PFSK-1 (cell line): ENCODE results near the gene CD3E.

Experiments used
- FOXP2 ChIP-seq: optimal IDR thresholded peaks from 2 replicates; pipeline ENCODE3; 2011; ENCODE audit warnings: borderline replicate concordance, control low read depth, inconsistent platforms; ENCODE audit not compliant: insufficient read depth; ENCODE audit errors: extremely low read length, extremely low read depth
- POLR2AphosphoS5 ChIP-seq: IDR thresholded peaks from 2 replicates; pipeline ENCODE4 v1.6.1; 2012; ENCODE audit warnings: low read depth, mild to moderate bottlenecking, control low read depth, low read length, moderate library complexity
- SIN3A ChIP-seq: IDR thresholded peaks from 2 replicates; pipeline ENCODE4 v1.6.1; 2012; ENCODE audit warnings: mild to moderate bottlenecking, low read length, moderate library complexity, borderline replicate concordance; ENCODE audit not compliant: insufficient read depth
- TAF1 ChIP-seq: IDR thresholded peaks from 2 replicates; pipeline ENCODE4 v1.6.1; 2012; ENCODE audit warnings: low read length, control low read depth, borderline replicate concordance; ENCODE audit not compliant: insufficient read depth
- TF ChIP-seq, protein P1 (sequence below), 2 experiments: IDR thresholded peaks; 2 replicates each; pipeline versions ENCODE4 v1.6.1 to v1.8.0; 2011 to 2012; ENCODE audit warnings: low read depth in 2 of 2, low read length in 2 of 2, control low read depth in 1 of 2, inconsistent platforms in 1 of 2, mild to moderate bottlenecking in 1 of 2, moderate library complexity in 1 of 2; ENCODE audit not compliant: insufficient read depth in 1 of 2

CD3E gene

DNA sequence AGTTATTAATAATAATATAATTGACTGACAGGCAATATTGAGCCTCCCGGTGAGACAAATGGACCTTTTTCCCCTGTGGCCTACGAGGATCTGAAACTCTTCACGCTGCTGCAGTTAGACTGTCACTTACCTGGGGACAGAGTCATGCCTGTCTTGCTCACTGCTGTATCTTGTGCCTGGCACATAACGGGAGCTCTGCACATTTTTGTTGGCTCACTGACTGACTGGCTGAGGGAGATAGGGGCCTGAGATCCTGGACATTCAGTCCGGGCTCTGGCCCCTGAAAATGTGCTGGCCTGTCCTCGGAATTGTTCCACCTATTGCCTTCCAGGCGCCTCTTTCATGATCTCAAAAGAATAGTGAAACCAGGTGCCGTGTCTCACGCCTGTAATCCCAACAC is 38.7 kb downstream of the CD3E start:
- TF ChIP-seq POLR2AphosphoS5 (no peak), FOXP2 (no peak), TAF1 (no peak), SIN3A (no peak)
- TF ChIP-seq, protein P1, sequence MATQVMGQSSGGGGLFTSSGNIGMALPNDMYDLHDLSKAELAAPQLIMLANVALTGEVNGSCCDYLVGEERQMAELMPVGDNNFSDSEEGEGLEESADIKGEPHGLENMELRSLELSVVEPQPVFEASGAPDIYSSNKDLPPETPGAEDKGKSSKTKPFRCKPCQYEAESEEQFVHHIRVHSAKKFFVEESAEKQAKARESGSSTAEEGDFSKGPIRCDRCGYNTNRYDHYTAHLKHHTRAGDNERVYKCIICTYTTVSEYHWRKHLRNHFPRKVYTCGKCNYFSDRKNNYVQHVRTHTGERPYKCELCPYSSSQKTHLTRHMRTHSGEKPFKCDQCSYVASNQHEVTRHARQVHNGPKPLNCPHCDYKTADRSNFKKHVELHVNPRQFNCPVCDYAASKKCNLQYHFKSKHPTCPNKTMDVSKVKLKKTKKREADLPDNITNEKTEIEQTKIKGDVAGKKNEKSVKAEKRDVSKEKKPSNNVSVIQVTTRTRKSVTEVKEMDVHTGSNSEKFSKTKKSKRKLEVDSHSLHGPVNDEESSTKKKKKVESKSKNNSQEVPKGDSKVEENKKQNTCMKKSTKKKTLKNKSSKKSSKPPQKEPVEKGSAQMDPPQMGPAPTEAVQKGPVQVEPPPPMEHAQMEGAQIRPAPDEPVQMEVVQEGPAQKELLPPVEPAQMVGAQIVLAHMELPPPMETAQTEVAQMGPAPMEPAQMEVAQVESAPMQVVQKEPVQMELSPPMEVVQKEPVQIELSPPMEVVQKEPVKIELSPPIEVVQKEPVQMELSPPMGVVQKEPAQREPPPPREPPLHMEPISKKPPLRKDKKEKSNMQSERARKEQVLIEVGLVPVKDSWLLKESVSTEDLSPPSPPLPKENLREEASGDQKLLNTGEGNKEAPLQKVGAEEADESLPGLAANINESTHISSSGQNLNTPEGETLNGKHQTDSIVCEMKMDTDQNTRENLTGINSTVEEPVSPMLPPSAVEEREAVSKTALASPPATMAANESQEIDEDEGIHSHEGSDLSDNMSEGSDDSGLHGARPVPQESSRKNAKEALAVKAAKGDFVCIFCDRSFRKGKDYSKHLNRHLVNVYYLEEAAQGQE (IDR thresholded peaks at IDR 0.05; ENCODE audit: insufficient read depth in 1 of 2, low read depth in 2 of 2, low read length in 2 of 2), result no peak

DNA sequence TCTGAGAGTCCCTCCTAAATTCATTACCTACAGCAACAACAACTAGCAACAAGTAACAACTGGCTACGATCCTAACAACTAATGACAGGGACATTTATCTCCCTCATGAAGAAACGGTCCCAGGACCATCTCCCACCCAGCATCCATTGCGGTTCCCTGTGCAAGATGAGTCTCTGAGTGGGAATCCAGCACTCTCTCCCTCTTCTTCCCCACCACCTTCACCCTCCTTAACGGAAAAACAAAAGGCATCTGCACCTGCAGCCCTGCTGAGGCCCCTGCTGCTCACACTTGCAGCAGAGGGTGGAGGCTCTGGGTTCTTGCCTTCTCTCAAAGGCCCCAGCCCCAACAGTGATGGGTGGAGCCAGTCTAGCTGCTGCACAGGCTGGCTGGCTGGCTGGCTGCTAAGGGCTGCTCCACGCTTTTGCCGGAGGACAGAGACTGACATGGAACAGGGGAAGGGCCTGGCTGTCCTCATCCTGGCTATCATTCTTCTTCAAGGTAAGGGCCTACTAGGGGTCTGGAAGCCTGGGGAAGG is 39.5 kb downstream of the CD3E start, which contains the start of gene CD3G:
TSS of gene CD3G (plus strand) at position 364 of the 535 bp plus-strand sequence. CDS start at position 444, 80 bp downstream.
- TF ChIP-seq FOXP2 (no peak), SIN3A (no peak), TAF1 (no peak), POLR2AphosphoS5 (no peak)
- TF ChIP-seq, protein P1 (IDR thresholded peaks at IDR 0.05; ENCODE audit: insufficient read depth in 1 of 2, low read depth in 2 of 2, low read length in 2 of 2), result no peak

DNA sequence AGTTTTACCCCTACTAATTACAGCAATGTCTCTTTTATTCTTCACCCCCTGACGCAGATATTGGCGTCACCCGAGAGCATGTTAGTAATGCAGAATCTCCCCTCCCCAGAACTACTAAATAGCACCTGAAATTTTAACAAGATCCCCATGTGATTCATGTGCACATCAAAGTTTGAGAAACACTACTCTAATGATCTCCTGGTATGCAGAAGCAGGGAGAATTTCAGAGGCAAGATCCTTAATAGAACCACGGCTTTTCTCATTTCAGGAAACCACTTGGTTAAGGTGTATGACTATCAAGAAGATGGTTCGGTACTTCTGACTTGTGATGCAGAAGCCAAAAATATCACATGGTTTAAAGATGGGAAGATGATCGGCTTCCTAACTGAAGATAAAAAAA is 44.9 kb downstream of the CD3E start:
- TF ChIP-seq FOXP2 (no peak), SIN3A (no peak), POLR2AphosphoS5 (no peak), TAF1 (no peak)
- TF ChIP-seq, protein P1 (IDR thresholded peaks at IDR 0.05; ENCODE audit: insufficient read depth in 1 of 2, low read depth in 2 of 2, low read length in 2 of 2), result no peak

DNA sequence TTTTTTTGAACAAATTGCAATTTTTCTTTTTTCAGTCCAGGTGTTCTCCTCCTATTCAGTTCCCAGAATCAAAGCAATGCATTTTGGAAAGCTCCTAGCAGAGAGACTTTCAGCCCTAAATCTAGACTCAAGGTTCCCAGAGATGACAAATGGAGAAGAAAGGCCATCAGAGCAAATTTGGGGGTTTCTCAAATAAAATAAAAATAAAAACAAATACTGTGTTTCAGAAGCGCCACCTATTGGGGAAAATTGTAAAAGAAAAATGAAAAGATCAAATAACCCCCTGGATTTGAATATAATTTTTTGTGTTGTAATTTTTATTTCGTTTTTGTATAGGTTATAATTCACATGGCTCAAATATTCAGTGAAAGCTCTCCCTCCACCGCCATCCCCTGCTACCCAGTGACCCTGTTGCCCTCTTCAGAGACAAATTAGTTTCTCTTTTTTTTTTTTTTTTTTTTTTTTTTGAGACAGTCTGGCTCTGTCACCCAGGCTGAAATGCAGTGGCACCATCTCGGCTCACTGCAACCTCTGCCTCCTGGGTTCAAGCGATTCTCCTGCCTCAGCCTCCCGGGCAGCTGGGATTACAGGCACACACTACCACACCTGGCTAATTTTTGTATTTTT is 48.7 kb downstream of the CD3E start:
- TF ChIP-seq, protein P1 (IDR thresholded peaks at IDR 0.05; ENCODE audit: insufficient read depth in 1 of 2, low read depth in 2 of 2, low read length in 2 of 2), result no peak
- TF ChIP-seq SIN3A (no peak), POLR2AphosphoS5 (no peak)

DNA sequence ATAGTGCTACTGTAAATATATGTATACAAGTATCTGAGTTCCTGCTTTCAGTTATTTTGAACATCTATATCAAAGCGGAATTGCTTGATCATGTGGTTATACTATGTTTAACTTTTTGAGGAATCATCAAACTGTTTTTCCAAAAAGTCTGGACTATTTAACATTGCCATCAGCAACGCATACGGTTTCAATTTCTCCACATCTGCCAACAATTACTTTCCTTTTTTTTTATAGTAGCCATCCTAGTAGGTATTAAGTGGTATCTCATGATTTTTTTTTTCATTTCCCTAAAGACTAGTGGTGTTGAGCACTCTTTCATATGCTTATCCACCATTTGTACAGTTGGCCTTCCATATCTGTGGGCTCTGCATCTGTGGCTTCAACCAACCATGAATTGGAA is 53.5 kb downstream of the CD3E start:
- no peak for TF ChIP-seq FOXP2
- TF ChIP-seq, protein P1 (IDR thresholded peaks at IDR 0.05; ENCODE audit: insufficient read depth in 1 of 2, low read depth in 2 of 2, low read length in 2 of 2), result no peak
- no peak for TF ChIP-seq SIN3A
- no peak for TF ChIP-seq POLR2AphosphoS5
- no peak for TF ChIP-seq TAF1
